NCI-H2171 (cell line): Measurements from ENCODE around the gene YARS1.
A peak's percentile ranks its signal among the peaks of the same experiment; 100 is the strongest.

Source experiments
- DNase-seq: peaks from one replicate; lab custom pipeline; 2025; lab: John Stamatoyannopoulos, UW

YARS1 gene

GRCh38 chr1:32744071-32744425 lies 73.1 kb downstream of the YARS1 start:
- DNase-seq = no peak

- no peak for DNase-seq
These were observed 73.6 kb downstream of the YARS1 start for GRCh38 chr1:32743380-32744070.

- DNase-seq = no peak
These were observed 74.2 kb downstream of the YARS1 start for GRCh38 chr1:32742956-32743355.

DNA sequence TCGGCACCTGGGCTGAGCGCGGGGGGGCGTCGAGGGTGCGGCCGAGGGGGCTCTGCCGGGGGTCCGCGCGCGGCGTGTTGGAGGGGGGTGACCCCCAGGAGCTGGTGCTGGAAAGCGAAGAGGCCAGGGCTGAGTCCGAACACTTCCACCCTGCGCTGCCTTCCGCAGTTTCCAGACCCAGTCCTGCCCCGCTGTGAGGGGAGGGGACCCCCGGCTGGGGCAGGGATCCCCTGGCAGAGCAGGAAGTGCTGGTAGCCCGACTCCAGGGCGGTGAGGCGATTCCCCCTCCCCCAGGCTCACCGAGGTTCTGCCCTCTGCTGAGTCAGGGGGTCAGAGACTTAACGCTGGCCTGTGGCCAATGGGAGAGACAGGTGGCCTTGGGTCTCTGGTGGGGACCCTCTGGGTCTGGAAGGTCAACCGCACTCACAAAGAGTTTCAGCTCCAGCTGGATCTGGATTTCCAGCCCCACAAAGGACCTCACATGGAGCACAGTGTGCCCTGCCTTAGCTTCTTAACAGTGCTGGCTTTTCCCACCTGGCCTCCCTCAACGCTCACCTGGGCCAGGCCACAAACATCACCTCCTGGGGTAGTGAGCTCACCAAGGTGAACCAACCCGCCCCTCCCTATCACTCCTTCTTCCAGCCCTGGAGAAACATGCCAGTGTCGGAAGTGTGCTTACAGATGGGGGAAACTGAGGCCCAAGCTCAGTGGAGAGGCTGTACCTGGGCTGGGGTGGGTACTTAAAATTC lies 74.8 kb downstream of the YARS1 start:
- DNase-seq = no peak

DNA sequence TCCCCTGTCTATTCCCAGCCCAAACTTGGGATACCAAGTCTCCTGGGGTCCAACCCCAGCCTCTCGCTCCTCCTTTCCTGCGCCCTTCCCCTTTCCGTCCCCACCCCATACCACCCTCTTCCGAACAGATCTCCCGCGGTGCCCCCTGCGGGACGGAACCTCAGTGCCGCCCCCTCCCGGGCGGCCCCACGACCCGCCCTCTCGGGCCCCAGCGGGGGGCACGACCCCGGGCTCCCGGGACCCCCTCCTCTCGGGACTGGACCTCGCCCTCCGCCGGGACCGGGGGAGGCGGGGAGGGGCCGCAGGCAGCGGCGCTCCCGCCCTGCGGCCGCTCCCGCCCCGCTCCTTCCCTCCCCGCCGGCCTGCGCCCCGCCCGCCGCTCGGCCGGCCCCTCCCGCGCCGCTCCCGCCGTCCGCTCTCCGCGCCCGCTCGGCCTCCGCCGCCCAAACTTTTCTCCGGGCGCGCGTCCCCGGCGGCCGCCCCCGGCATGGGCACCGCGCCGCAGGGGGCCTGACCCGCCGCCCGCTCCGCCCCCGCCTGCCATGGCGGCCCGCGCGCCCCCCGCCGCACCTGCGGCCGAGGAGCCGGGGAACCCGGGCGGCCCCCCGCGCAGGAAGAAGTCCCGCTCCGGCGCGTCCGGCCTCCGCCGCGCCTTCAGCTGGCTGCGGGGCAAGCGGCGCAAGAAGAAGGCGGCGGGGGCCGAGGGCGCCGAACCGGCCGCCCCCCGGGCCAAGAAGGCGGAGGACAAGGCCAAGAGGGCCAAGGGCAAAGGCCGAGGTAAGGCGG lies 75.6 kb downstream of the YARS1 start:
- DNase-seq = no peak

GRCh38 chr1:32741059-32741412 lies 76.1 kb downstream of the YARS1 start:
- no peak for DNase-seq

DNA sequence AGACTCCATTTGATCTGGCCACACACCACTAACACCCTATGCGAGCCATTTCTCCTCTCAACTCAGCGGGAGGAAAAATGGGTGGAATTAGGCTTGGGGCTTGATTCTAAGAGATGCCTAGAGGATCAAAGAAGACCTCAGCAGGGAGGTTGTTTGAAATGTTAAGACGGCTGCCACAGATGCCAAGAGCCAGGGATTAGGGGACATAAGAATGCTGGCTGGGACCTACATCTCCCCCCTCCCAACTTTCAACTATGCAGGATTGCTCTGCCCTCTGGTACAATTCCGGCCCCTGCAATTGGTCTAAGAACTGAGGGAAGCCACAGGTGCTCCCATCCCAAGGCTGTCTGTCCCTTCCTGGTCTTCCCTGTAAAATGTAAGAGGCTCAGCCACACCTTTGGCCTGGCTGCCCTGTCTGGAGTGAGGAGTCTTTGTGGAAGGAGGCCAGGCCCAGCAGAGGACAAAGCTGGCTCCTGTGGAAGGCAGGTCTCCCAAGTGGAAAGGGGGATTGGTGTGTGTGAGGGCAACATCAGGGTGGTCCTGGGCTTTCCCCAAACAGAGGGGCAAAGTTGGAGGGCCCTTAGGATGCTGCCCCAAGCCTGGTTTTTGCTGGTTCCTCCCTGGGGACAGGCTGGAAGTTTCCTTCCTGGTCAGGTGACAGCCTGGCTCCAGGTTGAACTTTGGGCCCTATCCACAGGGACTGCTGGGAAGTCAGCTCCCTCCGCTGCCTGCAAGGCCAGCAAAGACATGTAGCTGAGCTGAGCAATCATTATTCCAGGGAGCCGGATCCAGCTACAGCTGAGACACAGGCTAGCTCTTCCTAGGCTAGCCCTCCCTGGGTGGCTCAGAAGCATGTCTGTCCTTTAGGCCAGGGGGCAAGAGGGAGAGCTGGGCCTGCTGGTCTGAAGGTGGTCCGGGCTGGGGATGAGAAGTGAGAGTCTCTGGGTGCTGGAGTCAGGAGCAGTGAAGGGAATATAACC lies 80.1 kb downstream of the YARS1 start:
- DNase-seq = no peak

GRCh38 chr1:32733582-32734321 lies 83.4 kb downstream of the YARS1 start:
- no peak for DNase-seq

DNA sequence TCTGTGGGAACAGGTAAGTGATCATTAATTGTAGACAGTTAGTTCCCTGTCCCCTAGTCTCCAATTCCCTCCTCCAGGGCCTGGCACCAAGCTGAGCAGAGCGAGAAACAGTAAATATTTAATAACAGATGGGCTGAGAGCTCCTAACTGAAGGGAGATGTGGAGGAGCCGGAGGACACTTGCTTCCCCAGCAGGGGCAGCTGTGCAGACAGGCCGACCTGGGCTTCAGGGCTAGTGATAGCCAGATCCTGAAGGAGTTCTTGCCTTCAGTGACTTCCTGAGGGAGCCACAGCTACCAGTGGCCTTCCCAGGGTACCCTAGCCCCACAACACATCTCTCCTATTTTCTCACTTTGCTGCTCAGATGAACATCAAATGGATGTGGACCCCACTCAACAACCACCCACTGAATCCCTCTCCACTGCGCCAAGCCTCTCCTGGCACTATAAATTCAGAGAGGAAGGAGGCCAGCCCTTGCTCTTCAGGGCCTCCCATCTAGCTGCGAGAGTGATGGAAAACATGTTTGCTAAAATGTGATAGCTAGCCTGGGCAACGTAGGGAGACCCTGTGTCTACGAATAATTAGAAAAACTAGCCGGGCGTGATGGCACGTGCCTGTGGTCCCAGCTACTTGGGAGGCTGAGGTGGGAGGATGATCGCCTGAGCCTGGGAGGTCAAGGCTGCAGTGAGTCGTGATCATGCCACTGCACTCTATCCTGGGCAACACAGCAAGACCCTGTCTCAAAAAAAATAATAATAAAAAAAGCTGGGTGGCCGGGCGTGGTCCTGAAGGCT lies 87.7 kb downstream of the YARS1 start:
- peak; percentile 19 for DNase-seq

- no peak for DNase-seq
These were observed 88.6 kb downstream of the YARS1 start for GRCh38 chr1:32728413-32729077.

- DNase-seq = no peak
These were observed 89.3 kb downstream of the YARS1 start for GRCh38 chr1:32727876-32728275.

GRCh38 chr1:32725615-32725982 lies 91.6 kb downstream of the YARS1 start:
- DNase-seq = no peak
